Mesenteric fat pad (tissue), 1 donor: Measurements from ENCODE around the gene ALDOA. TPM values are rescaled to one million over a fixed set of nuclear protein-coding genes. Genes with fewer than 3 reads are reported as not detected.
"Not testable (repeated sequence)": the region's sequence is repeated elsewhere in the genome, so short reads cannot be mapped to it uniquely, and the experiment has no call there.

Experiments
- DNase-seq: peaks from one replicate; pipeline ENCODE4 v3.0.0-alpha.2; 2020; ENCODE audit warnings: low spot score
- total RNA-seq: library from RNA; stranded (reverse); fragmentation: NEBNext Ultra II Directional; extraction: Animal tissue kit (Norgen Biotek cat#: 25700); gene quantifications from one replicate; pipeline ENCODE4 v1.2.1, GENCODE V29; 2021
- donor health status: DM: yes; HTN: yes; CAD: no.

Gene ALDOA
- total RNA-seq, 1 donor from 2014 or later = 1,236 TPM

DNA sequence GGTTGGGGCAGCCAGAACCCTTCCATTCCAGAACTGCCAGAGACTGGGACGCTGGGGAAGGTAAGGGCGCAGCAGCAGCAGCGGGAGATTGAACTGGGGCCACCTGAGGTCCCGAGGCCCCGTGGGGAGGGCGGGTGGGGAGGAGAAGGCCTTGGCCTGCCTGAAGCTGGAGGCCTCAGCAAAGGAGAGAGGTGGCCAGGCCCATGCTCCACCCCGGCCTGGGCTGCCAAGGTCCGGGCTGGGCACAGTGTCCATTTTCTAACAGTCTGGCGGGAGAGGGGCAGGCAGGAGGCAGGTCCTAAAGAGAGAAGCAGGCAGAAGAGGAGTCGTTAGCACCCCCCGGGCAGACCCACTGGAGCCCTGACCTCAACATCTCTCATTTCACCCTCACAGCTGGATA is 48.9 kb downstream of the ALDOA start:
- DNase-seq = no peak

DNA sequence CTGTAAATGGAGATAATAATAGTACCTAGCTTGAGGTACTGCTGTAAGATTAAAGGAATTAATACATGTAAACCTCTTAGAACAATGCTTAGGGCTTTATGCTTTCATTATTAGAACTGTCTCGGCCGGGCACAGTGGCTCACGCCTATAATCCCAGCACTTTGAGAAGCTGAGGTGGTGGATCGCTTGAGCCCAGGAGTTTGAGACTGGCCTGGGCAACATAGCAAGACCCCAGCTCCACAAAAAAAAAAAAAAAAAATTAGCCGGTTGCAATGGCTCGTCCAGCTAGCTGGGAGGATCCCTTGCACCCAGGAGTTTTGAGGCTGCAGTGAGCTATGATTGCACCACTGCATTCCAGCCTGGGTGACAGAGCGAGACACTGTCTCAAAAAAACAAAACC is 49.3 kb downstream of the ALDOA start:
- DNase-seq = not testable (repeated sequence)

DNA sequence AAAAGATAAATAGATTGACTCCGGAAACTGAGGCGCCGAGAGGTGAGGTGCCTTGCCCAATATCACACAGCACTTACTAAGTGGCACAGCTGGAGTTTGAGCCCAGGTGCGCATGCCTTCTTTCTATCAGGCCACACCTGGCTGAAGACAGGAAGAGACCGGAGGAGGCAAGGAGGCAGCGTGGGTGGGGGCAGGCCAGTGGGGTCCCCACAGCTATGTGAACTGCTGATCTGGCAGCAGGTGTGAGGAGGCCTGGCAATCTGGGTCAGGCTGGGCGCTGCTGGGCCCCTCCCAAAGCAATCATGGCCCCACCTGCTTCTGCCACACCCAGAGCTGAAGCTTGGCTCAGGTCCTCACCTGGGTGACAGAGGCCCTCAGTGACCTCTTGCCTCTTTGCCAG is 49.7 kb downstream of the ALDOA start:
- DNase-seq = no peak

DNA sequence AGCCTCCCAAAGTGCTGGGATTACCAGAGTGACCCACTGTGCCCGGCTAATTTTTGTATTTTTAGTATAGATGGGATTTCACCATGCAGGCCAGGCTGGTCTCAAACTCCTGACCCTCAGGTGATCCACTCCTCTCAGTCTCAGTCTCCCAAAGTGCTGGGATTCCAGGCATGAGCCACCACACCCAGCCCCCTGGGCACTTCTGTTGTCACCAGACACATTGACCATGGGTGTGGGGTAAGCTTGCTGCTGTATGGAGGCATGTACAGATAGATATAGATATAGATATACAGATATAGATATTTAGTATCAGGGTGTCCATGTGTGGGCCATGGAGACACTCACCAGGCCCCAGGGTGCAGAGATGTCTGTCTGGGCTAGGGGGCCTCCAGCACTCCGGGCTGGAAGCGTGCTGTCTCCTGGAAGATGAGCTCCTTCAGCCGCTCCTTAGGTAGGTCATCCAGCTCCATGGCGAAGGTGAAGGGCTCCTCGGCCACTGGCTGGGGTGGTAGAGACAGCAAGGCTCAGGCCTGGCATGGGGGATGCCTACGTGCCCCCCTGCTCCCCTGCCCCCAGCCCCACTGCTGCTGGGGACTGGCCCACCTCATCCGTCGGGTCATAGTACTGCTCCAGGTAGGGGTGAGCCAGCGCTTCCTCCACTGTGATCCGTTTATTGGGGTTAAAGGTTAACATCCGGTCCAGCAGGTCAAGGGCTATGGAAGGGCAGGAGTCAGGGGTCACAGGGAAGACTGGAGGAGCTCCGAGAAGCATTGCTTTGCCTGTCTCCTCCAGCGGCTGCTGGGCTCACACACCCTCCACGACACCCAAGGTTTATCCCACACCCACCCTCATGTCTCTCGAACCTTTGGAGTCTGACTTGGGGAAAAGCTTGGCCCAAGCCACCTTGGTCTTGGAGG is 51.0 kb downstream of the ALDOA start:
- no peak for DNase-seq

DNA sequence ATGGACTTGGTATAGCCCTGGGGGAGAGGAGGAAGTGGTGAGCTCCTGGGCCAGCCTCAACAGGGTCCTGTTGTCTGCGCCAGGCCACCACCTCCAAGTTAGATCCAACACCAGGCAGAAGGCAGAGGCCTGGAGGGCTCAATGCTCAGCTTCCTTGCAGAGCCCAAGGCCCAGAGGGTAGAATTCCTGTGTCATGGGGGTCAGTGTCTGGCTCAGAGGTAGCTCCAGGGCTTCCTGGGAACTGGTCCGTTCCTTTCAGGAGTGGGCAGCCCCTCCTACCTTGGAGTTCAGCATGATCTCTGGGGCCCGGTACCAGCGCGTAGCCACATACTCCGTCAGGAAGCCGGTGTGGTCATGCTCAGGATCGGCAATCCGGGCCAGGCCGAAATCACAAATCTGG is 52.2 kb downstream of the ALDOA start:
- DNase-seq = no peak

DNA sequence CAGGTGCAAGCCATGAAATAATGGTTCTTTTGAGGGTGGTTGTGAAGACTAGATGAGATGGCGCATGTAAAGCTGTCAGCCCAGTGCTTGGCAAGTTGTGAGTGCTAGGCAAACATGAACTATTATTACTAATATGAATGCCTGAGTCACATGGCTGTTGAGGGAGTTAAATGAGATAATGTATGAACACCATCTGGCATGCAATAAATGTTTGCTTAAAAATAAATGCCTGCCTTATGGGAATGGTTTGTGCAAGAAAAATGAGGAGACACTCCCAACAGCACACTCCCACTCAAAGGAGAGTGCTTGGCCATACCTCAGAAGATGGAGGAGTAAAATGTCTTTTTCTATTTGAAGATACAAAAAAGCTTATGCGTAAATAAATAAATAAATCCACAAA is 53.9 kb downstream of the ALDOA start:
- no peak for DNase-seq

Other genes starting within 250 kb of the ALDOA start
- 11.1 TPM for gene PAGR1, start 249.6 kb upstream of the ALDOA start, total RNA-seq
- 150 TPM for gene MVP, start 245.3 kb upstream of the ALDOA start, total RNA-seq
- 117 TPM for gene CDIPT, start 202.5 kb upstream of the ALDOA start, total RNA-seq
- 1.1 TPM for gene SEZ6L2, start 166.2 kb upstream of the ALDOA start, total RNA-seq
- gene ASPHD1, start 165.3 kb upstream of the ALDOA start, total RNA-seq = 0.67 TPM
- 15.7 TPM for gene KCTD13, start 139.5 kb upstream of the ALDOA start, total RNA-seq
- gene TMEM219, start 103.7 kb upstream of the ALDOA start, total RNA-seq = 95.8 TPM
- gene TAOK2, start 91.9 kb upstream of the ALDOA start, total RNA-seq = 49.8 TPM
- 11.0 TPM for gene HIRIP3, start 70.1 kb upstream of the ALDOA start, total RNA-seq
- gene INO80E, start 69.5 kb upstream of the ALDOA start, total RNA-seq = 45.4 TPM
- gene DOC2A, start 54.7 kb upstream of the ALDOA start, total RNA-seq = 0.42 TPM
- gene C16orf92, start 42.6 kb upstream of the ALDOA start, total RNA-seq = not detected
- gene TLCD3B, start 34.5 kb upstream of the ALDOA start, total RNA-seq = not detected
- gene PPP4C, start 10.2 kb downstream of the ALDOA start, total RNA-seq = 81.1 TPM
- gene TBX6, start 26.2 kb downstream of the ALDOA start, total RNA-seq = 0.67 TPM
- 49.3 TPM for gene YPEL3, start 30.5 kb downstream of the ALDOA start, total RNA-seq
- gene GDPD3, start 47.8 kb downstream of the ALDOA start, total RNA-seq = 4.3 TPM
- 135 TPM for gene MAPK3, start 57.5 kb downstream of the ALDOA start, total RNA-seq
- gene CORO1A, start 117.8 kb downstream of the ALDOA start, total RNA-seq = 56.2 TPM
- gene BOLA2B, start 127.9 kb downstream of the ALDOA start, total RNA-seq = 94.9 TPM
- 25.2 TPM for gene SLX1A, start 128.1 kb downstream of the ALDOA start, total RNA-seq
- gene SULT1A3, start 133.5 kb downstream of the ALDOA start, total RNA-seq = 9.4 TPM
- gene NPIPB13, start 182.7 kb downstream of the ALDOA start, total RNA-seq = 25.7 TPM